HG02938 (cell line): Measurements from ENCODE around the gene ZNG1B.
"Not testable (repeated sequence)": the region's sequence is repeated elsewhere in the genome, so short reads cannot be mapped to it uniquely, and the experiment has no call there.

Experiments used
- ATAC-seq: cut with Tn5 transposase; IDR thresholded peaks from one replicate; pipeline ENCODE4 v1.9.1; 2021; ENCODE audit warnings: mild to moderate bottlenecking, moderate library complexity; ENCODE audit not compliant: unreplicated experiment

The ZNG1B gene

GRCh38 chr2:113437508-113438465, at the start of gene ZNG1B:
Gene ZNG1B, plus strand, starts transcription at chr2:113437691. Its CDS starts 178 bp downstream, at chr2:113437869.
- ATAC-seq = not testable (repeated sequence)

DNA sequence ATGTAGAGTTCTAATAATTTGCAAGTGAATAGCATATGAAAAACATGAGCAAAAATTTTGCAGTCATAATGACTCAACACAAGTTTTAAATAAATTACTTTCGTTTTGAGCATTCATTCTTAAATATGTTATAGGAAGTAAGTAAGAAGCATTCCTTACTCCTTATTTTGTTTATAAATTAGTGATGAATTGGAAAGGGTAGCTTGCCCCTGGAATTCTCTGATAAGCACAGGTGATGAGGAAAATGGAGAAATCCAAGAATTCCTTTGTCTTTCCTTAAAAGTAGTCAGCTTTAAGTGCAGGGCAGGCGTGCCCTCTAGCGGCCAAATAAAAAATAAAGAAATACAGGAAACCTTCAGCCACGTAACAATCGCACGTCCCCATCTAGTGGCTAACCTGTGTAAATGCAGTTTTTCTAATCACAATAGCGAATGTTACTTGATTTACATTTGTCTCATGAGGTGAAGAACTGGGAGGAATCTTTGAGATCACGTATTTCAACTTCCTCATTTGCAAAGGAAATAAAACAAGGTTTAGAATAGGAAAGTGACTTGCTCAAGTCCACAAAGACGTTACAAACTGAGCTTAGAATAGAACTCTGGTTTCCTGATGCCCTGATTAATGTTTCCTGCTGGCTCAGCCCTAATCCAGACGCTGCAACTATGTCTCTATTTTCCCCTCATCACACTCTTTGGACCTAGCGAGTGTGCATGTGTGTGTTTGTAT, 47.2 kb upstream of the ZNG1B start:
- ATAC-seq = peak; percentile 87

DNA sequence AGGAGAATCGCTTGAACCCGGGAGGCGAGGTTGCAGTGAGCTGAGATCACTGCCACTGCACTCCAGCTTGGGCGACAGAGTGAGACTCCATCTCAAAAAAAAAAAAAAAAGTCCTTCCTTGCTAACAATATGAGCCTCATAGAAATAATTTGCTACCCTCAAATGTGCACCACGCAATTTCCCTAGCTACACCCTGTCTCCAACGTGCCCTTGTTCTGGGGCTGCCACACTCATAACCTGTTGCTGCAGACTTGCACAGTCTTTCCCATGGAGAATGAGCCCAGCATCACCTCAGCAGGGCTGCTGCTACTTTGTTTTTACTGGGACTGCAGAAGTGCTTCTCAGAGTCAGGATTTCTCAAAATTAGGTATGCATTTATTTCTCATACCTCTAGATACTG, 46.4 kb upstream of the ZNG1B start:
- ATAC-seq = no peak

GRCh38 chr2:113406114-113406513, 31.4 kb upstream of the ZNG1B start:
- ATAC-seq = no peak

DNA sequence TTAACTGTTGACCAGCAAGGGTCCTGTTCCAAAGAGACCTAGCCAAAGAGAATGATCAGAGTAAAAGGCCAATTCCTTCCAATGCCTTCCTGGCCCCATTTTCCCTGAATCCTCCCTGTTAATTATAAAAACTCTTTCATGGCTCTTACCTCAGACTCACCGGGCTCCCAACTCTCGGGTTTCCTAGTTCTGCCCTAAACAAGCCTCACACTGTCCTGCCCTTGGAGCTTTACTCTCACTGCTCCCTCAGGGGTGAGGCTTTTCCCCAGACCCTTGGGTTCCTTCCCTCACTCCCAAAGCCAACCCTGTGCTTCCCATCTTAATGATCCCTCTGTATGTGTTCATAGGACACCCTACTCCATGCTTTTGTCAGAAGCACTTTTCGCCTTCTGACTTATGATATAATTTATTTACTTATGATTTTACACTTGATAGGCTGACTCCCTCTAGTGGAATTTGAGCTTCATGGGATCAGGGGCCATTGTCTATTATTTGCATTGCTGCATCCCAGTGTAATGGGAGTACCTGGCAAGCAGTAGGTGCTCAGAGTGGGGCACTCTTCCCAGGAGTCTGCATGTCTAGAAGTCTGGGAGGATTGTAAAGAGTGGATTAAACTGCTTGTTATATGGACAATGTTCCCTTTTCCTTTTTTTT, 29.9 kb upstream of the ZNG1B start:
- ATAC-seq = no peak

DNA sequence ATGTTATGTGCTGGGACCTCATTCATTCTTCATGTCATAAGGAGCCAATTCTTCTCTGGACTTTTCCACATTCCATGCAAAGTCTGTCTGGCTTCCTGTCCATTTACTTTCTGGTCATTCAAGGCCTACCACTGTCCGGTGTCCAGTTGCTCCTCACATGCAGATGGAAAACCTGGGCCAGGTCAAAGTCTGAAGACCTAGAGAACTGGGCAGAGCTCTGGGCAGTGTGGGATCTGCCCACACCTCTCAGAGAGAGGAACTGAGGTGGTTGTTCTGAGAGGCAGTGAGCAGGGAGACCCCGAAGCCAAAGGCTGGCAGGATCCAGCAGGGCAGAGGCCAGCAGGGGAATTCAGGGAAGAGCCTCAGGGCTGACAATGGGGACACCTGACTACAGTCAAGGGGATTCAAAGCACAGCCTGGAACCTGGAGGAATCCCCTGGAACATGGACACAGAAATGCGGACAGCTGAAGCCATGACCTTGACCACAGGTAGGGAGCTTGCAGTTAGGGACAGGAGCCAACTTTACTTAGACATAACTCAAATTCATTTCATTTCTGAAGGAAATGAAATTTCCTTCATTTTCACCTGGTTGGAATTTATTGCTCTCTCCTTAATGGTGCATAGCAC, 25.7 kb upstream of the ZNG1B start:
- ATAC-seq = not testable (repeated sequence)

- not testable (repeated sequence) for ATAC-seq
Observed at GRCh38 chr2:113412774-113413173, 24.7 kb upstream of the ZNG1B start.

- not testable (repeated sequence) for ATAC-seq
Observed at GRCh38 chr2:113431773-113432172, 5.7 kb upstream of the ZNG1B start.

DNA sequence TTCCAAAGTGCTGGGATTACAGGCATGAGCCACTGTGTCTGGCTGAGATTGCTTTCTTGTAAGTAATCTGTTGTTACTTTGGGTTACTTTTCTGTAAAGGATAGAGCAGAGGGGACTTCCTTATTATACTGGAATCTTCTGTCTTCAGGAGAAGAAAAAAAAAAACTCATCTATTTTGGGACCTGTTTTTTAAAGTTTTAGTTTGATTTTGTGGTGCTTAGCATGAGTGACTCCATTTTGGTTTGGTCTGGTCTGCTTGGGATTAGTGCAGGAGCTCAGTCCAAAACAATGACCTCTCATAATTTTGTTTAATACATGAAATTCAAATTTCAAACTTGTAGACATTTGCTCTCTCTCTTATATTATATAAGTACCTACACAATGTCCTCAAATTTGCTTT, 4.0 kb upstream of the ZNG1B start:
- ATAC-seq = not testable (repeated sequence)

GRCh38 chr2:113465770-113466169, 28.3 kb downstream of the ZNG1B start:
- not testable (repeated sequence) for ATAC-seq

- not testable (repeated sequence) for ATAC-seq
Observed at GRCh38 chr2:113476688-113477368, 39.3 kb downstream of the ZNG1B start.

DNA sequence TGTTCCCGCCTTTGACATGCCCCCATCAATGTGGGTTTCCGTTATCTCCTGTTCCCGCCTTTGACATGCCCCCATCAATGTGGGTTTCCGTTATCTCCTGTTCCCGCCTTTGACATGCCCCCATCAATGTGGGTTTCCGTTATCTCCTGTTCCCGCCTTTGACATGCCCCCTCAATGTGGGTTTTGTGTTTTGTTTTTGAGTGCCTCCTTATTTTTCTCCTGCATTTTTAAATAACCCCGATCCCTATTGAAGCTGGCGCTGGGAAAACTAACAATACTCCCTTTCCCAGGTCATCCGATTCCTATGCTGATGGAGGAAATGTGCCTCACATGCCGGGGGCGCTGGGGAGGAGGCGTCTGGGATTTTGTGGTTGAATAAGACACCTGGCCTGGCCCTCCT, 59.0 kb downstream of the ZNG1B start:
- not testable (repeated sequence) for ATAC-seq

DNA sequence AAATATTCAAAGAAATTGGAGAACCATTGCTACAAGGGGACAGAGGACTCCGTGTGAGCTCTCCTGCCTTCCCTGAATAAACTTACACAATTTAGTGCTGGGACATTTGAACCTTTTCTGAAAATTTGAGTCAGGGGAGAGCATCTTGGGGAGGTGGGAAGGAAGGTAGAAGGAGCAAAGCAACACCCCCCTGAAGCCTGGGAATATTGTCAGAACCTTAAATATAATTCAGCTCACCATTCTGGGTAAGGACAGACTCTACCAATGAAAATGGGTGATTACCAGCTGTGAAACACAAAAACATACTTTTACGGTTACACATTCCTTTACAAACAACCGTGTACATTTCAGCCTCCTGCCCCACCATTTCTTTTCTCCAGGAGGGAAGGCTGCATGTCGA, 60.9 kb downstream of the ZNG1B start, which contains the start of gene FOXD4L1:
Gene FOXD4L1, plus strand, starts transcription at position 301 of the 400 bp plus-strand sequence. CDS start 592 bp downstream, outside the sequence.
- not testable (repeated sequence) for ATAC-seq

- ATAC-seq = not testable (repeated sequence)
Observed at GRCh38 chr2:113499019-113499885, 61.8 kb downstream of the ZNG1B start.

DNA sequence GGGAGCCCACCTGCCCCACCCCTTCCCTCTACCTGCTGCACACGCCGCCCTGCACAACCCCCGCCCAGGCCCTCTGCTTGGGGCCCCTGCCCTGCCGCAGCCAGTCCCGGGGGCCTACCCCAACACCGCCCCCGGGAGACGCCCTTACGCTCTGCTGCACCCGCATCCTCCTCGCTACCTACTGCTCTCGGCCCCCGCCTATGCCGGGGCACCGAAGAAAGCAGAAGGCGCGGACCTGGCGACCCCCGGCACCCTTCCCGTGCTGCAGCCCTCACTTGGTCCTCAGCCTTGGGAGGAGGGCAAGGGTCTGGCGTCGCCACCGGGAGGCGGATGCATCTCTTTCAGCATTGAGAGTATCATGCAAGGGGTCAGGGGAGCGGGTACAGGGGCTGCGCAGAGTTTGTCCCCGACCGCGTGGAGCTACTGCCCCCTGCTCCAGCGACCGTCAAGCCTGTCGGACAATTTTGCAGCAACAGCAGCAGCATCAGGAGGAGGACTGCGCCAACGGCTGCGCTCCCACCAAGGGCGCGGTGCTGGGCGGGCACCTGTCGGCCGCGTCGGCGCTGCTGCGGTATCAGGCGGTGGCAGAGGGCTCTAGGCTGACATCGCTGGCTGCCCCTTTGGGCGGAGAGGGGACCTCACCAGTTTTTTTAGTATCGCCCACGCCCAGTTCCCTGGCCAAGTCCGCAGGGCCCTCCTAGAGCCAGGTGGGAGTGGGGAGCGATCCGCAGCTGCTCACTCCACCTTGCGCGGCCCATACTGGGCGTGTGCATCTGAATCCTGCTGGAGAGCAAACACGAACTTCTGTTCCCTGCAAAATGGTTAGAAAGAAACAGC, 62.6 kb downstream of the ZNG1B start:
- ATAC-seq = not testable (repeated sequence)

DNA sequence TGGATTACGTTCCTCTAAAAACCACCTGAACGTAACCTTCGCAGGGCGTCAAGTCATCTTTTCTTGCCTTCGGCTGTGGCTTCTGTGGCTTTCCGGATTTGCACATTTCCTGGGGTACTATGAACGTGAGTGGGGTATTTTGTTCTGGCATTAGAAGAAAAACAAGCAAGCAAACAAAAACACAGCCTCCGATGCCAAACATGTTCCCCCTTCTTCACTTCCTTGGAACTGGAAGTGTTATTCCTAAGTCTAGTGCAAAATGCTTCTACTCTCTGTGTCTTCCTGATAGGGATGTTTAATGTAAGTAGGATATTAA, 63.2 kb downstream of the ZNG1B start:
- ATAC-seq = not testable (repeated sequence)

DNA sequence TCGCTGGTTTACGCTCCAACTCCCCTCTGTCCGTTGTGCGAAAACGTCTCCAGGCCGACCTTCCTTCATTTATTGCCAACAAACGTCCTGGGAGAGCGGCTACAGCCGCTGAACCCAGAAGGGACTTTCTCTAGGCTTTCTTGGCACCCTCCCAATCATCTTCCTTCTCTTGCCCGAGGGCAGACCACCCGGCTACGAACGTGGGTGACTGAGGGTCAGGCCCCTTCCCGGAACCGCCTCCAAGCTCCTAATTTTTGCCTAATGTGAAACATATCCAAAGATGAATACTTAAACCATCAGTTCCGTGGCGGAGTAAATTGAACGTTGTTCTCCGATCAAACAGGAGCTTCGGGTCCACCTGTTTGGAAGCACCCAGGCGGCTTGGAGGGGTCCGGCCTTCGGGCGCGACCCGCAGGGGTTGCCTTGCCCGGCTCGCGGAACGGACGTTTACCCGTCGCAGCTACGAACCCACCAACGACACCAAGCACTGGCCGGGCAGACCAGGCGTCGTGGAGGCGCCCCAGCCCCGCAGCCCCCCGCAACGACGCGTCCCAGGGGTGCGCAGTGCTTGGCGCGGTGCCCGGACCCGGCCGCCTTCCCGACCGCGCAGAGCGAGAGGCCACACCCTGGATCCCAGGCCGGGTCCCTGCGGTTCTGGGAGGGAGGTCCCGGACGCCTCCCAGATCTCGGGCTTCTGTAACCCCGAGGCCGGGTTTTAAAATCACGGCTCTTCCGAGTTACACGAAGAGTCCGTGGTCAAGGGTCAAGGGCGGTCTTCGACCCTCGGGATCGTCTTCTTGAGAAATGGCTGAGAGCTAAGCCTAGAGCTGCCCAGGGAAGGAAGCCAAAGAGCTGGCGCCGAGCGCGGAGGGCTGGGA, 65.0 kb downstream of the ZNG1B start:
- ATAC-seq = not testable (repeated sequence)
